Measurements from ENCODE around the gene HSPA4L. TPM values are rescaled to one million over a fixed set of nuclear protein-coding genes. Genes with fewer than 3 reads are reported as not detected.

Gene HSPA4L
- total and polyA plus RNA-seq, 2 donors (not counting 3 experiments of a cell fraction or from before 2014, with no cell fraction given): 1.3 to 12.4 TPM

DNA sequence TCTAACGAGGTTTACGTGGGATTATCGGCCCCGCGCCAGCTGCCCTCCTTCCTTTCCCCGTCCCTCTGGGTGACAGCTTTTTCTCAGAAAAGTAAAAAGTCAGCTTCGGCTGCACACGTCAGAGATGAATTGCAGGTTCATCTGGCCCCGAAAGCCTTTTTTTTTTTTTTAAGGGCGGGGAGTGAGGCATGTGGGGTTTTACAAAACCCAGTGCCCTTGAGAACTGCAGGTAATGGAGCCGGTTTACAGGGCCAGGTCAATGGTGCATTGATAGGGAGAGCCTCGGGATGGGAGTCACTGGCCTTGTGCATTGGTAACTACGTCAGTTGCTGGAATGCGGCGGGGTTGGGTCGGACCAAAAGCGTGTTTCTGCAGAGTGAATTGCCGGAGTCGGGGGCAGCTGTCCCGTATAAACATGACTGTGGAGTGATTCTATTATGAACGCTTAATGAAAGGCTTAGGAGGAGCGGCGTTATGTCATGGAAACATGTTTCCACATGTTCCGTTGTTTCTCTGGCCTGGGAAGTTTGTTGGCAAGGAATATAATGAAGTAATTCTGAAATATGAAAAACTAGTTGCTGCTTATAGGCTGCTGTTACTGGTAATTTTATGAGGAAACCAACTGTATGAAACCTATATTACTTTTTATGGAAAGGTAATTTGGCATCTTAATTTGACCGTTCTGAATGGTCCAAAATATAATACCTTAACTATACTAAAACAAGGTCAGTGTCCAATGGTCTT lies 1.1 kb downstream of the HSPA4L start:
- intact Hi-C loops (cut with micrococcal nuclease): loop anchor here (2.0 to 5.0 kb wide), 3 partner anchors 150 to 504 kb away; partner anchors contain the start of genes INTU and PGRMC2
- DNase-seq (ENCODE audit: low read depth, low spot score): peak; percentile 89
- H3K79me2 ChIP-seq (ENCODE audit: control insufficient read depth, insufficient read depth, low read length): no peaks in the 10 kb centered on the region
- no peaks in the 10 kb centered on the region for H3K9me3 ChIP-seq (replicated peaks; ENCODE audit: control insufficient read depth, insufficient read depth, low read length)
- ChIA-PET POLR2A (interaction anchor here (0.6 to 1.5 kb wide), 2 partner anchors 14 to 182 kb away, joined by 3 read pairs; partner anchors contain the start of genes ABHD18 and MFSD8), CTCF (interaction anchor here (0.7 to 2.1 kb wide), 4 partner anchors 98 to 497 kb away, joined by 3 to 14 read pairs (median 5); partner anchors contain the start of genes ABHD18, MFSD8 and PLK4)
- BruUV-seq (replicated peaks): TSS peak; percentile 93
- no peaks in the 10 kb centered on the region for H4K20me1 ChIP-seq (replicated peaks; ENCODE audit: control insufficient read depth, extremely low read depth, insufficient read depth, low read length)
- dilution Hi-C loops (cut with MboI; ENCODE audit: extremely low pct_ligation_motif_present, low sequenced_read_pairs): no loop called here
- peak; percentile 12 for FAIRE-seq
- H3K27ac ChIP-seq (ENCODE audit: insufficient read depth, low read depth, low read length): peak overlapping the region; percentile 1
- H3K27me3 ChIP-seq (ENCODE audit: control insufficient read depth in 2 of 2, insufficient read depth in 2 of 2, low read length in 2 of 2): peaks cover 0 to 1% of the 10 kb centered on the region in 2 experiments
- peak overlapping the region; percentile 50 for H2AFZ ChIP-seq (ENCODE audit: low read depth, low read length)
- H3K9ac ChIP-seq (replicated peaks; ENCODE audit: extremely low read depth, insufficient read depth, low read length): peak overlapping the region; percentile 80
- peaks cover 2% of the 10 kb centered on the region for H3K4me1 ChIP-seq (ENCODE audit: control insufficient read depth, extremely low read depth, insufficient read depth, low read length)
- peak overlapping the region; percentile 35 to 53 (median 53) for H3K4me3 ChIP-seq (replicated peaks in 1 of 3; ENCODE audit: insufficient read depth in 1 of 3, low read depth in 1 of 3, low read length in 3 of 3)
- TF ChIP-seq EZH2 (IDR thresholded peaks at IDR 0.05; ENCODE audit: borderline replicate concordance, low read depth, low read length, severe bottlenecking) (no peak), POLR2AphosphoS5 (IDR thresholded peaks at IDR 0.05; ENCODE audit: insufficient read depth, low read depth, low read length) (no peak), JUN (IDR thresholded peaks at IDR 0.05; ENCODE audit: borderline replicate concordance, insufficient read depth, insufficient read length, low read depth) (no peak), FOS (IDR thresholded peaks at IDR 0.05; ENCODE audit: borderline replicate concordance, insufficient read depth, low read length) (no peak), MYC (IDR thresholded peaks at IDR 0.05; ENCODE audit: low read depth, low read length) (no peak), MAX (IDR thresholded peaks at IDR 0.05; ENCODE audit: insufficient read depth, insufficient read length) (no peak), GATA2 (IDR thresholded peaks at IDR 0.05; ENCODE audit: insufficient read depth, insufficient read length, low read depth, low read length) (no peak), POLR2A (IDR thresholded peaks at IDR 0.05; ENCODE audit: low read depth, low read length) (no peak)
- TF ChIP-seq, protein P1, sequence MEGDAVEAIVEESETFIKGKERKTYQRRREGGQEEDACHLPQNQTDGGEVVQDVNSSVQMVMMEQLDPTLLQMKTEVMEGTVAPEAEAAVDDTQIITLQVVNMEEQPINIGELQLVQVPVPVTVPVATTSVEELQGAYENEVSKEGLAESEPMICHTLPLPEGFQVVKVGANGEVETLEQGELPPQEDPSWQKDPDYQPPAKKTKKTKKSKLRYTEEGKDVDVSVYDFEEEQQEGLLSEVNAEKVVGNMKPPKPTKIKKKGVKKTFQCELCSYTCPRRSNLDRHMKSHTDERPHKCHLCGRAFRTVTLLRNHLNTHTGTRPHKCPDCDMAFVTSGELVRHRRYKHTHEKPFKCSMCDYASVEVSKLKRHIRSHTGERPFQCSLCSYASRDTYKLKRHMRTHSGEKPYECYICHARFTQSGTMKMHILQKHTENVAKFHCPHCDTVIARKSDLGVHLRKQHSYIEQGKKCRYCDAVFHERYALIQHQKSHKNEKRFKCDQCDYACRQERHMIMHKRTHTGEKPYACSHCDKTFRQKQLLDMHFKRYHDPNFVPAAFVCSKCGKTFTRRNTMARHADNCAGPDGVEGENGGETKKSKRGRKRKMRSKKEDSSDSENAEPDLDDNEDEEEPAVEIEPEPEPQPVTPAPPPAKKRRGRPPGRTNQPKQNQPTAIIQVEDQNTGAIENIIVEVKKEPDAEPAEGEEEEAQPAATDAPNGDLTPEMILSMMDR (IDR thresholded peaks at IDR 0.05; ENCODE audit: extremely low read depth in 1 of 2, insufficient read depth in 1 of 2, low read depth in 1 of 2, low read length in 2 of 2): no peak
- no peaks in the 10 kb centered on the region for H3K9me1 ChIP-seq (replicated peaks; ENCODE audit: control insufficient read depth, extremely low read depth, insufficient read depth, low read length)
- H3K4me2 ChIP-seq (ENCODE audit: insufficient read depth, low read length): peak overlapping the region; percentile 41
- H3K36me3 ChIP-seq (ENCODE audit: control insufficient read depth in 2 of 2, extremely low read depth in 1 of 2, insufficient read depth in 2 of 2, low read length in 2 of 2): no peaks in the 10 kb centered on the region

Data from endothelial cell of umbilical vein (primary cell).